ENCODE data around the gene SMARCD3. TPM values are rescaled to one million over a fixed set of nuclear protein-coding genes. Genes with fewer than 3 reads are reported as not detected.

The SMARCD3 gene
- total RNA-seq, 1 donor from 2014 or later = 145 TPM

- FAIRE-seq = no peak
- no peak for DNase-seq (ENCODE audit: low spot score in 2 of 2)
Measured at GRCh38 chr7:151239837-151240459, 8.5 kb downstream of the SMARCD3 start.

- DNase-seq (ENCODE audit: low spot score in 2 of 2) = no peak
- no peak for FAIRE-seq
Measured at GRCh38 chr7:151238924-151239836, 9.3 kb downstream of the SMARCD3 start.

- FAIRE-seq = no peak
Measured at GRCh38 chr7:151238190-151238810, 10.2 kb downstream of the SMARCD3 start.

GRCh38 chr7:151237244-151238189 is 11.0 kb downstream of the SMARCD3 start:
- DNase-seq (ENCODE audit: low spot score in 2 of 2) = no peak
- FAIRE-seq = no peak

More at GRCh38 chr7:151238190-151238810, 10.2 kb downstream of the SMARCD3 start:
- DNase-seq (ENCODE audit: low spot score in 2 of 2) = no peak

GRCh38 chr7:151236406-151236805 is 12.1 kb downstream of the SMARCD3 start:
- FAIRE-seq (no peak), DNase-seq (ENCODE audit: low spot score in 2 of 2) (no peak)

- no peak for FAIRE-seq
- no peak for DNase-seq (ENCODE audit: low spot score in 2 of 2)
Measured at GRCh38 chr7:151235091-151235787, 13.3 kb downstream of the SMARCD3 start.

GRCh38 chr7:151233804-151234203 is 14.7 kb downstream of the SMARCD3 start:
- no peak for FAIRE-seq

GRCh38 chr7:151232917-151233701 is 15.4 kb downstream of the SMARCD3 start:
- DNase-seq (ENCODE audit: low spot score in 2 of 2) (peak in 1 of 2 donors; percentile 80), FAIRE-seq (no peak)

More at GRCh38 chr7:151233804-151234203, 14.7 kb downstream of the SMARCD3 start:
- no peak for DNase-seq (ENCODE audit: low spot score in 2 of 2)

- DNase-seq (ENCODE audit: low spot score in 2 of 2) (peak; percentile 95 to 97), FAIRE-seq (no peak)
Measured at GRCh38 chr7:151232091-151232916, 16.2 kb downstream of the SMARCD3 start, which contains the start of gene CHPF2. Gene CHPF2, plus strand, starts transcription at chr7:151232483. Its CDS starts 1,529 bp downstream, at chr7:151234012.

GRCh38 chr7:151231080-151231479 is 17.4 kb downstream of the SMARCD3 start:
- FAIRE-seq (no peak), DNase-seq (ENCODE audit: low spot score in 2 of 2) (no peak)

GRCh38 chr7:151229249-151229648 is 19.2 kb downstream of the SMARCD3 start:
- no peak for DNase-seq (ENCODE audit: low spot score in 2 of 2)
- no peak for FAIRE-seq

- no peak for FAIRE-seq
- DNase-seq (ENCODE audit: low spot score in 2 of 2) = no peak
Measured at GRCh38 chr7:151228024-151228866, 20.2 kb downstream of the SMARCD3 start.

GRCh38 chr7:151226875-151227782 is 21.4 kb downstream of the SMARCD3 start, which contains the start of gene ABCF2:
Gene ABCF2, minus strand, starts transcription at chr7:151227205. Its CDS starts 747 bp downstream, at chr7:151226458.
- FAIRE-seq = no peak
- peak; percentile 94 to 98 for DNase-seq (ENCODE audit: low spot score in 2 of 2)

- FAIRE-seq = no peak
- DNase-seq (ENCODE audit: low spot score in 2 of 2) = no peak
Measured at GRCh38 chr7:151226560-151226874, 22.0 kb downstream of the SMARCD3 start.

- DNase-seq (ENCODE audit: low spot score in 2 of 2) = no peak
- FAIRE-seq = no peak
Measured at GRCh38 chr7:151225948-151226510, 22.5 kb downstream of the SMARCD3 start.

All from frontal cortex (tissue), 4 donors.